Kidney (tissue), 14 donors: ENCODE results near the gene PTPRJ. TPM values are rescaled to one million over a fixed set of nuclear protein-coding genes. Genes with fewer than 3 reads are reported as not detected.

Experiments used
- DNase-seq, 5 donors: peaks; one replicate each; pipeline ENCODE4 v3.0.0-alpha.2; 2013 to 2020
- FAIRE-seq: peaks from 2 replicates; lab custom pipeline; 2012; peaks lifted over from hg19 to GRCh38; lab: Jason Lieb, UNC
- H3K27ac ChIP-seq, 2 donors: one replicate each; pipeline ENCODE4 v1.7.0; 2013; ENCODE audit warnings: low read depth in 2 of 2, low read length in 2 of 2, inconsistent platforms in 1 of 2
- H3K27me3 ChIP-seq: one replicate; pipeline ENCODE4 v1.7.1; 2013; ENCODE audit warnings: low read length, inconsistent platforms; ENCODE audit not compliant: control insufficient read depth, insufficient read depth
- H3K36me3 ChIP-seq, 3 donors: one replicate each; pipeline versions ENCODE4 v1.7.0 to v1.7.1; 2013; ENCODE audit warnings: low read length in 3 of 3, control low read depth in 1 of 3, inconsistent platforms in 1 of 3; ENCODE audit not compliant: insufficient read depth in 3 of 3, control insufficient read depth in 2 of 3
- H3K4me1 ChIP-seq, 3 donors: one replicate each; pipeline versions ENCODE4 v1.7.0 to v1.7.1; 2013; ENCODE audit warnings: low read length in 3 of 3, inconsistent platforms in 1 of 3, low read depth in 1 of 3; ENCODE audit not compliant: control insufficient read depth in 2 of 3, insufficient read depth in 2 of 3
- H3K4me3 ChIP-seq, 3 donors: one replicate each; pipeline versions ENCODE4 v1.7.0 to v1.8.1; 2013; ENCODE audit warnings: low read length in 3 of 3, control low read depth in 1 of 3, inconsistent platforms in 1 of 3
- H3K9ac ChIP-seq, 3 donors: one replicate each; pipeline versions ENCODE4 v1.7.0 to v1.7.1; 2013; ENCODE audit warnings: low read length in 3 of 3, control low read depth in 1 of 3, inconsistent platforms in 1 of 3
- H3K9me3 ChIP-seq, 3 donors: one replicate each; pipeline versions ENCODE4 v1.7.0 to v1.7.1; 2013; ENCODE audit warnings: low read length in 3 of 3, control low read depth in 1 of 3, inconsistent platforms in 1 of 3; ENCODE audit not compliant: control insufficient read depth in 2 of 3, insufficient read depth in 1 of 3
- CTCF ChIP-seq: IDR thresholded peaks from 3 replicates; pipeline ENCODE4 v1.5.1; 2012; ENCODE audit warnings: mild to moderate bottlenecking, moderate library complexity, borderline replicate concordance; ENCODE audit not compliant: insufficient read depth; ENCODE audit errors: extremely low read depth
- intact Hi-C: fragments of 100-400 bp; cut with DNase I; formaldehyde crosslinking; loops from one replicate; pipeline ENCODE4 v1.11.1; 2022
- polyA plus RNA-seq: library from polyadenylated mRNA; stranded (reverse); fragments of 350-450 nt; fragmentation: Illumina TruSeq; extraction: RNeasy Lipid Tissue Mini Kit (QIAGEN cat#74804); gene quantifications from one replicate; pipeline ENCODE4 v1.2.3, GENCODE V29; 2014; ENCODE audit warnings: low read depth, low replicate concordance; ENCODE audit not compliant: insufficient read depth
- total RNA-seq: library from RNA; stranded (reverse); fragmentation: NEBNext Ultra II Directional; extraction: Animal tissue kit (Norgen Biotek cat#: 25700); gene quantifications from one replicate; pipeline ENCODE4 v1.2.1, GENCODE V29; 2021
- donor health status: control.
- donor health status: control.
- donor health status: control.
- donor health status: control.
- donor health status: control.
- donor health status: DM: yes; HTN: yes; CAD: no.
- donor health status: Normal renal cell carcinoma (clear cell type).

Gene PTPRJ
- total and polyA plus RNA-seq, 2 donors from 2014 or later, result 9.2 to 80.5 TPM

DNA sequence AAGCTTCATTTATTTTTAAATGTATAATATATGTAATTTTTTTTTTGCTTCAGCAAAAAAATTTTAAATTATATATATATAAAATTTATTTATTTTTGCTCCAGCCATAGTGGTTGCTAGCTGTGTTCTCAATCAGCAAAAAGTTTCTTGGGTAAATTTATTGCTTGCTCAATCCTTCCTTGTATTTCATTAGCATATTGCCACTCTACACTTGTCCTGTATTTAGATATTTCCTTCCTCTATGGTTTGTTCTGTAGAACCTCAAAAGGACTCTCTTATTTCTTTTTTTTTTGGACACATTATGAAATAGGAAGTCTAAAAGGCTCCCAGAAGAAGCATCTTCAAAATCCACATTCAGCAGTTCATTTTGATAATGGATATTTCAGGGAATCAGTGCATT, 2.3 kb downstream of the PTPRJ start:
- H3K4me1 ChIP-seq, result peaks cover 0 to 11% (median 8%) of the 10 kb centered on the region in 3 donors
- no peak overlapping the region for H3K4me3 ChIP-seq
- no peak overlapping the region for H3K9ac ChIP-seq

DNA sequence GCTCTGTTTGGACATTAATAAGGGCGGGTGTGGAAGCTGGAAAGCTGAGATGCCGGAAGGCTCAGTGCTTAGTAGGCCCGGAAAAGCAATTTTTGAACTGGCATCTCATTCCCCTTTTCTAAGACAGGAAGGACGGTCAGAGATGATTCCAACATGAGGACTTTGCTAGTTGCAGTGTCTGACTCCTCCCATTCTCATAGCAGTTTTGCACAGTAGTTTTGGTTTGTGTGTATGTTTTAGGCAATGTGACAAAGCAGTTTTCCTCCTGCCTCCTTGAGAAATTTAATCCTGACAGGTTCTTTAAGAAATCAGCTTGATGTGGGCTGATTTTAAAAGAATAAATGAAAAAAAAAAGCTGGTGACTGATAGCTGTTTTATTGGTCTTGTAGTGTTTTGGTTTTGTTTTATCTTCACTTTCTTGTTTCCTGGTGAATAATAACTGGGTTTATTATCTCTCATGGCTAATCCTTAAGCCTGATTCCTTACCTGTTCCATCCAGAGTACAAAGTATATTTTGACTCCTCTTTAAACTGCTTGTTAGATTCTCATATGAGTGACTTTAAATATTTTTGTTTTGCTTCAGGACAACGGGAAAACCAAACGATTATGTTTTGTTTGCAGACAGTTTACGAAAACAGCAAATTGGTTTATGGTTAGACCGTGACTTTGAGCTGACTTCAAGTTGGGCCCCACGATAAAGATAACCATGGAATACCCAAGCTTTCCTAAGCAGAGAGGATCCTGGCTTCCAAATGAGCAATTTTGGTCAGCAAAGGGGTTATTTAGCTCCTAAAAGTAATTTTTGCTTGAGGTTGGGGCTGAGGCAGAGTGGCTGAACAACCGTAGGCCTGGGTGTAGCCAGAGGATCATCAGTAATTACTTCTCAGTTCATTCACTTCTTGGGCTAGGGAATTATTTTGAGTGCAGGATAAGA, 3.4 kb downstream of the PTPRJ start:
- intact Hi-C loops, result no loop called here
- TF ChIP-seq CTCF, result no peak
- Histone ChIP-seq H3K27me3 (no peaks in the 10 kb centered on the region), H3K4me3 (peak overlapping the region in 2 of 3 donors; percentile 2 to 37), H3K27ac (peak overlapping the region in 1 of 2 donors; percentile 37), H3K9me3 (no peaks in the 10 kb centered on the region), H3K9ac (no peak overlapping the region), H3K36me3 (no peaks in the 10 kb centered on the region), H3K4me1 (peaks cover 0 to 14% (median 11%) of the 10 kb centered on the region in 3 donors)
- FAIRE-seq, result no peak
- no peak for DNase-seq

More for the DNA sequence above, 2.3 kb downstream of the PTPRJ start:
- no peak overlapping the region for H3K27ac ChIP-seq
- no peaks in the 10 kb centered on the region for H3K27me3 ChIP-seq
- intact Hi-C loops, result no loop called here
- DNase-seq (no peak), FAIRE-seq (no peak)
- TF ChIP-seq CTCF, result no peak
- H3K9me3 ChIP-seq, result no peaks in the 10 kb centered on the region
- no peaks in the 10 kb centered on the region for H3K36me3 ChIP-seq

DNA sequence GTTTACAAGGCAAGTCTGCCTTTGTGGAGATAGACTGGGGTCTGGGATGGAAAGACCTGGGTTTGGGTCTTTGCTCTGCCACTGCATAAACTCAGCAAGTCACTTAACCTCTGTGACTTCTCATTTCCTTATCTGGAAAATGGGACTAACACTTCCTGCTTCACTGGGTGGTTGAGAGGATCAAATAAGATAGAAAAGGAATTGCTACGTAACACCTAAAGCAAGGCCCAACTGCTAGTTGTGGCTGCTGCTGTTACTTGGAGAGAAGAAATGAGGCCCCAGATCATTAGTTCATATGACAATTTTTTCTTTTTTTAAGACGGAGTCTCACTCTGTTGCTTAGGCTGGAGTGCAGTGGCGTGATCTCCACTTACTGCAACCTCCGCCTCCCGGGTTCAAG, 5.9 kb downstream of the PTPRJ start:
- TF ChIP-seq CTCF, result no peak
- Histone ChIP-seq H3K9ac (no peak overlapping the region), H3K4me1 (peaks cover 3 to 23% (median 7%) of the 10 kb centered on the region in 3 donors), H3K9me3 (no peaks in the 10 kb centered on the region), H3K36me3 (no peaks in the 10 kb centered on the region), H3K27me3 (no peaks in the 10 kb centered on the region), H3K27ac (peak overlapping the region in 1 of 2 donors; percentile 54), H3K4me3 (no peak overlapping the region)
- intact Hi-C loops, result no loop called here
- FAIRE-seq, result no peak
- DNase-seq, result no peak
